GM18873 (cell line): ENCODE measurements around the gene TRAPPC1.

Experiments
- ATAC-seq: cut with Tn5 transposase; IDR thresholded peaks from one replicate; pipeline ENCODE4 v1.9.1; 2021; ENCODE audit warnings: mild to moderate bottlenecking, moderate library complexity, moderate number of reproducible peaks; ENCODE audit not compliant: unreplicated experiment, low FRiP score

Gene TRAPPC1

GRCh38 chr17:7943291-7943690 is 11.5 kb upstream of the TRAPPC1 start:
- no peak for ATAC-seq

- ATAC-seq: no peak
Measured at GRCh38 chr17:7940743-7941142, 9.0 kb upstream of the TRAPPC1 start.

GRCh38 chr17:7940034-7940433 is 8.3 kb upstream of the TRAPPC1 start:
- no peak for ATAC-seq

- ATAC-seq: no peak
Measured at GRCh38 chr17:7935859-7936258, 4.1 kb upstream of the TRAPPC1 start.

- ATAC-seq: no peak
Measured at GRCh38 chr17:7932949-7933348, 1.2 kb upstream of the TRAPPC1 start.

- no peak for ATAC-seq
Measured at GRCh38 chr17:7932483-7932891, 741 bp upstream of the TRAPPC1 start.

- ATAC-seq: no peak
Measured at GRCh38 chr17:7930841-7931631, 710 bp downstream of the TRAPPC1 start.

GRCh38 chr17:7929158-7930023 is 2.4 kb downstream of the TRAPPC1 start, which contains the start of gene KCNAB3:
Gene KCNAB3 (minus strand): TSS chr17:7929856. CDS start chr17:7929435, 421 bp downstream.
- ATAC-seq: no peak

- ATAC-seq: no peak
Measured at GRCh38 chr17:7927596-7927995, 4.2 kb downstream of the TRAPPC1 start.

- no peak for ATAC-seq
Measured at GRCh38 chr17:7922845-7923628, 8.7 kb downstream of the TRAPPC1 start.

GRCh38 chr17:7922269-7922844 is 9.4 kb downstream of the TRAPPC1 start:
- ATAC-seq: no peak

GRCh38 chr17:7916808-7917207 is 14.9 kb downstream of the TRAPPC1 start:
- ATAC-seq: no peak

GRCh38 chr17:7916385-7916682 is 15.4 kb downstream of the TRAPPC1 start:
- no peak for ATAC-seq

GRCh38 chr17:7915611-7916384 is 15.9 kb downstream of the TRAPPC1 start, which contains the start of gene RNF227:
Gene RNF227 (minus strand): TSS chr17:7916289. CDS start chr17:7916195, 94 bp downstream.
- no peak for ATAC-seq

- ATAC-seq: no peak
Measured at GRCh38 chr17:7915179-7915610, 16.6 kb downstream of the TRAPPC1 start.

GRCh38 chr17:7912927-7913524 is 18.7 kb downstream of the TRAPPC1 start:
- ATAC-seq: no peak

GRCh38 chr17:7911116-7911515 is 20.6 kb downstream of the TRAPPC1 start:
- no peak for ATAC-seq

GRCh38 chr17:7910711-7911110 is 21.0 kb downstream of the TRAPPC1 start:
- ATAC-seq: no peak

- ATAC-seq: no peak
Measured at GRCh38 chr17:7910281-7910680, 21.5 kb downstream of the TRAPPC1 start.
